ENCODE data around the gene COL6A5.

GRCh38 chr3:130515755-130516154 lies 170.3 kb downstream of the COL6A5 start:
- TF ChIP-seq, protein P1, sequence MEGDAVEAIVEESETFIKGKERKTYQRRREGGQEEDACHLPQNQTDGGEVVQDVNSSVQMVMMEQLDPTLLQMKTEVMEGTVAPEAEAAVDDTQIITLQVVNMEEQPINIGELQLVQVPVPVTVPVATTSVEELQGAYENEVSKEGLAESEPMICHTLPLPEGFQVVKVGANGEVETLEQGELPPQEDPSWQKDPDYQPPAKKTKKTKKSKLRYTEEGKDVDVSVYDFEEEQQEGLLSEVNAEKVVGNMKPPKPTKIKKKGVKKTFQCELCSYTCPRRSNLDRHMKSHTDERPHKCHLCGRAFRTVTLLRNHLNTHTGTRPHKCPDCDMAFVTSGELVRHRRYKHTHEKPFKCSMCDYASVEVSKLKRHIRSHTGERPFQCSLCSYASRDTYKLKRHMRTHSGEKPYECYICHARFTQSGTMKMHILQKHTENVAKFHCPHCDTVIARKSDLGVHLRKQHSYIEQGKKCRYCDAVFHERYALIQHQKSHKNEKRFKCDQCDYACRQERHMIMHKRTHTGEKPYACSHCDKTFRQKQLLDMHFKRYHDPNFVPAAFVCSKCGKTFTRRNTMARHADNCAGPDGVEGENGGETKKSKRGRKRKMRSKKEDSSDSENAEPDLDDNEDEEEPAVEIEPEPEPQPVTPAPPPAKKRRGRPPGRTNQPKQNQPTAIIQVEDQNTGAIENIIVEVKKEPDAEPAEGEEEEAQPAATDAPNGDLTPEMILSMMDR (IDR thresholded peaks at IDR 0.05; ENCODE audit: low read depth, low read length, missing input control): no peak
- TF ChIP-seq TAF1 (conservative IDR thresholded peaks at IDR 0.05) (no peak), RAD21 (IDR thresholded peaks at IDR 0.05) (no peak)
